Measurements from ENCODE around the gene NSMCE1.

NSMCE1 gene

GRCh38 chr16:27235055-27235937 is 33.3 kb downstream of the NSMCE1 start:
- H3K9me3 Mint-ChIP-seq = no peaks in the 10 kb centered on the region
- H3K4me1 Mint-ChIP-seq = peaks cover 98% of the 10 kb centered on the region
- ATAC-seq (peak; percentile 50), DNase-seq (peak; percentile 80 to 88)
- H3K27ac Mint-ChIP-seq = peak overlapping the region; percentile 92 to 98
- H3K27me3 Mint-ChIP-seq = no peaks in the 10 kb centered on the region
- H3K4me3 Mint-ChIP-seq = peak overlapping the region; percentile 84 to 85

- H3K4me3 Mint-ChIP-seq = peak overlapping the region; percentile 84 to 85
- H3K4me1 Mint-ChIP-seq = peaks cover 98% of the 10 kb centered on the region
- no peaks in the 10 kb centered on the region for H3K9me3 Mint-ChIP-seq
- ATAC-seq (no peak), DNase-seq (no peak)
- H3K27me3 Mint-ChIP-seq = no peaks in the 10 kb centered on the region
- H3K27ac Mint-ChIP-seq = peak overlapping the region; percentile 92 to 98
Observed at GRCh38 chr16:27234603-27235002, 34.0 kb downstream of the NSMCE1 start.

GRCh38 chr16:27234171-27234570 is 34.4 kb downstream of the NSMCE1 start:
- peaks cover 98% of the 10 kb centered on the region for H3K4me1 Mint-ChIP-seq
- H3K9me3 Mint-ChIP-seq = no peaks in the 10 kb centered on the region
- no peak overlapping the region for H3K27ac Mint-ChIP-seq
- H3K27me3 Mint-ChIP-seq = no peaks in the 10 kb centered on the region
- ATAC-seq (no peak), DNase-seq (no peak)
- H3K4me3 Mint-ChIP-seq = peak overlapping the region; percentile 84 to 85

GRCh38 chr16:27233731-27234130 is 34.8 kb downstream of the NSMCE1 start:
- Mint-ChIP-seq H3K4me3 (peak overlapping the region; percentile 84 to 85), H3K27ac (no peak overlapping the region)
- no peak for DNase-seq

GRCh38 chr16:27232901-27233625 is 35.5 kb downstream of the NSMCE1 start:
- no peak for DNase-seq
- H3K9me3 Mint-ChIP-seq = no peaks in the 10 kb centered on the region
- H3K4me3 Mint-ChIP-seq = peak overlapping the region; percentile 61 to 84
- no peaks in the 10 kb centered on the region for H3K27me3 Mint-ChIP-seq
- peaks cover 95% of the 10 kb centered on the region for H3K4me1 Mint-ChIP-seq
- peak overlapping the region; percentile 37 to 85 for H3K27ac Mint-ChIP-seq
- no peak for ATAC-seq

More at GRCh38 chr16:27233731-27234130, 34.8 kb downstream of the NSMCE1 start:
- Mint-ChIP-seq H3K9me3 (no peaks in the 10 kb centered on the region), H3K4me1 (peaks cover 98% of the 10 kb centered on the region), H3K27me3 (no peaks in the 10 kb centered on the region)
- ATAC-seq = no peak

GRCh38 chr16:27232061-27232900 is 36.3 kb downstream of the NSMCE1 start:
- peak; percentile 29 for ATAC-seq
- peaks cover 93% of the 10 kb centered on the region for H3K4me1 Mint-ChIP-seq

GRCh38 chr16:27231692-27232060 is 36.9 kb downstream of the NSMCE1 start:
- H3K27me3 Mint-ChIP-seq = no peaks in the 10 kb centered on the region
- DNase-seq = no peak
- peak overlapping the region; percentile 68 to 77 for H3K27ac Mint-ChIP-seq
- ATAC-seq = no peak
- H3K4me1 Mint-ChIP-seq = peaks cover 93% of the 10 kb centered on the region
- H3K4me3 Mint-ChIP-seq = peak overlapping the region; percentile 61 to 84
- no peaks in the 10 kb centered on the region for H3K9me3 Mint-ChIP-seq

More at GRCh38 chr16:27232061-27232900, 36.3 kb downstream of the NSMCE1 start:
- Mint-ChIP-seq H3K4me3 (peak overlapping the region; percentile 61 to 84), H3K9me3 (no peaks in the 10 kb centered on the region), H3K27ac (peak overlapping the region; percentile 68 to 77), H3K27me3 (no peaks in the 10 kb centered on the region)
- peak in 1 of 2 donors; percentile 63 for DNase-seq

- Mint-ChIP-seq H3K9me3 (no peaks in the 10 kb centered on the region), H3K27ac (peak overlapping the region in 1 of 2 donors; percentile 82), H3K27me3 (no peaks in the 10 kb centered on the region), H3K4me1 (peaks cover 95% of the 10 kb centered on the region), H3K4me3 (peak overlapping the region; percentile 51 to 84)
- DNase-seq (peak; percentile 62 to 74), ATAC-seq (peak; percentile 65)
Observed at GRCh38 chr16:27230562-27231001, 38.0 kb downstream of the NSMCE1 start.

GRCh38 chr16:27229891-27230470 is 38.6 kb downstream of the NSMCE1 start:
- Mint-ChIP-seq H3K27ac (no peak overlapping the region), H3K9me3 (no peaks in the 10 kb centered on the region), H3K4me1 (peaks cover 95% of the 10 kb centered on the region), H3K27me3 (no peaks in the 10 kb centered on the region), H3K4me3 (no peak overlapping the region)
- no peak for ATAC-seq
- no peak for DNase-seq

GRCh38 chr16:27228621-27229501 is 39.7 kb downstream of the NSMCE1 start:
- H3K27ac Mint-ChIP-seq = peak overlapping the region; percentile 23 to 65
- peak; percentile 2 for ATAC-seq
- H3K9me3 Mint-ChIP-seq = no peaks in the 10 kb centered on the region
- no peaks in the 10 kb centered on the region for H3K27me3 Mint-ChIP-seq
- H3K4me1 Mint-ChIP-seq = peaks cover 95% of the 10 kb centered on the region
- H3K4me3 Mint-ChIP-seq = peak overlapping the region in 1 of 2 donors; percentile 33
- DNase-seq = no peak

GRCh38 chr16:27228045-27228444 is 40.5 kb downstream of the NSMCE1 start:
- DNase-seq (no peak), ATAC-seq (no peak)
- Mint-ChIP-seq H3K27me3 (no peaks in the 10 kb centered on the region), H3K4me3 (no peak overlapping the region), H3K27ac (no peak overlapping the region), H3K4me1 (peaks cover 89% of the 10 kb centered on the region), H3K9me3 (no peaks in the 10 kb centered on the region)

- Mint-ChIP-seq H3K9me3 (no peaks in the 10 kb centered on the region), H3K27me3 (no peaks in the 10 kb centered on the region), H3K27ac (peak overlapping the region in 1 of 2 donors; percentile 59), H3K4me3 (no peak overlapping the region), H3K4me1 (peaks cover 80% of the 10 kb centered on the region)
- ATAC-seq = no peak
- no peak for DNase-seq
Observed at GRCh38 chr16:27226976-27227705, 41.4 kb downstream of the NSMCE1 start.

GRCh38 chr16:27226476-27226875 is 42.1 kb downstream of the NSMCE1 start:
- Mint-ChIP-seq H3K9me3 (no peaks in the 10 kb centered on the region), H3K4me1 (peaks cover 73% of the 10 kb centered on the region), H3K27me3 (no peaks in the 10 kb centered on the region), H3K4me3 (no peak overlapping the region), H3K27ac (peak overlapping the region in 1 of 2 donors; percentile 4)
- DNase-seq = no peak
- no peak for ATAC-seq
